Superior temporal gyrus (tissue), 1 donor: Measurements from ENCODE around the gene SYMPK.
A peak's percentile ranks its signal among the peaks of the same experiment; 100 is the strongest.
"Not testable (repeated sequence)": the region's sequence is repeated elsewhere in the genome, so short reads cannot be mapped to it uniquely, and the experiment has no call there.

Experiments
- DNase-seq: peaks from one replicate; pipeline ENCODE4 v3.0.0-alpha.2; 2016; ENCODE audit errors: extremely low spot score

The SYMPK gene

DNA sequence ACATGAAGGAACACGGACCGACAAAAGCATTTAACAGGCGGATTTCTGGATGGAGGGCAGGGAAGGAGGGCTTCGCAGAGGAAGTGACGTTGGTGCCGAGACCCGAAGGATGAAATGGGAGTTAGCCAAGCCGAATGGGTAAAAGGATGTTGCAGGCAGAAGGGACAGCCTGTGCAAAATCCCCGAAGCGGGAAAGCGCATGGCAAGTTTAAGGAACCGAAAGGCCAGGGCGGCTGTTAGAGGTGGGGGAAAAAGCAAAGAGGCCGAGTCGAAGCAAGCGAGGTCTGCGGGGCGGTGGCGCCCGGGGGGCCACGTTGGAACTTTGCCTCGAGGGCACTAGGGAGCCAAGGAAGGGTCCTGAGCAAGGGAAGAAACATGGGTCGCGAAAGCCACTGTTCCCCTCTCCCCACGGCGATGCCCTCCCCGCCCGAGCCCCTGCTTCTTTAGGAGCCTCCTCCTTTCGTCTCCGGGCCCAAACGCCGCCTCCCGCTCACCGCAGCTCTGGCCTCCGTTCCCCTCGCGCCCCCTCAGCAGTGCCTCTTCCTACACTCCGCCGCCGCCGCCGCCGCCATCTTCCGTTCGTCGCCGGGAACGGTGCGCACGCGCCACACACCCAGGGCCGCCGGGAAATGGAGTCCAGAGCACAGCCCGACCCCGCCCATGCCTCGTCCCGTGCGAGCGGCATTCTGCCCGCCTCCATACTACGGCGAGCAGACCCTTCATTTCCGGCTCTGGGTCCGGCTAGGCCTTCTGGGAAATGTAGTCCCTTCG is at the start of gene SYMPK:
Gene SYMPK (minus strand): TSS at position 584 of the 771 bp plus-strand sequence. CDS start 8,652 bp downstream, outside the sequence.
- DNase-seq = peak; percentile 99

DNA sequence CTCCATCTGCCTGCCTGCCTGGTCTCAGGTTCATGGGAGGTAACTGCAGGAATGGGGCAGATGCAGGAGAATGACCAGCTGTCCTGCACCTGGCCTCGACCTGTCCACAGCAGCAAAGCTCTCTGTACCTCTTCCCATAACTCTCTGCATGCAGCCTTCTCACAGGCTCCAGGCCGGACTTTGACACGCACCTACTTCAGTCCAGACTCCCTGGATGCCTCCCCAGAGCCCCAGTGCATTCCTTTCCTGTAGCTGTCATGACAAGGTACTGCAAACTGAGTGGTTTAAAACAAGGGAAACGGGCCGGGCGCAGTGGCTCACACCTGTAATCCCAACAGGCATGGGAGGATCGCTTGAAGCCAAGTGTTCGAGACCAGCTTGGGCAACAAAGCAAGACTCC is 48.3 kb upstream of the SYMPK start:
- no peak for DNase-seq

DNA sequence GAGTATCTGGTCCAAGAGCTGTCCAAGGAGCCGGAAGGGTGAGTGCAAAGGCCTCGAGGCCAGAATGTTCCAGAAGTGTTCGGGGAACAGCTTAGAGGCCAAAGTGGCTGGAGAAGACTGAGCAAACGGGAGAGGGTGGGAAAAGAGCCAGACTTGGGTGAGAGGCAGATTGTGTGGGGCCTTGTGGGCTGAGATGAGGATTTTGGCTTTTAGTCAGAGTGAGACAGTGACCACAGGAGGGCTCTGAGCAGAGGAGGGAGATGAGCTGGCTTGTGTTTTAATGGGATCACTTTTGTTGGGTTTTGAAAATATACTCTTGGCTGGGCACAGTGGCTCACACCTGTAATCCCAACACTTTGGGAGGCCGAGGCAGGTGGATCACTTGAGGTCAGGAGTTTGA is 46.0 kb upstream of the SYMPK start:
- no peak for DNase-seq

DNA sequence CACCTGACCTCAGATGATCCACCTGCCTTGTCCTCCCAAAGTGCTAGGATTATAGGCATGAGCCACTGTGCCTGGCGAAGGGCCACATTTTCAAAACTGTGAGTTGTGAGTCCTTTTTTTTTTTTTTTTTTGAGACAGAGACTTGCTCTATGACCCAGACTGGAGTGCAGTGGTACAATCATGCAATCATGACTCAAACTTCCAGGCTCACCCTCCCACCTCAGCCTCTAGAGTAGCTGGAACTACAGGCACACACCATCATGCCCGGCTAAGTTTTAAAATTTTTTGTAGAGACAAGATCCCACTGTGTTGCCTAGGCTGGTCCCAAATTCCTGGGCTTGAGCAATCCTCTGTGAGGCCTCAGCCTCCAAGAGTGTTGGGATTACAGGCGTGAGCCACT is 43.3 kb upstream of the SYMPK start:
- DNase-seq = no peak

DNA sequence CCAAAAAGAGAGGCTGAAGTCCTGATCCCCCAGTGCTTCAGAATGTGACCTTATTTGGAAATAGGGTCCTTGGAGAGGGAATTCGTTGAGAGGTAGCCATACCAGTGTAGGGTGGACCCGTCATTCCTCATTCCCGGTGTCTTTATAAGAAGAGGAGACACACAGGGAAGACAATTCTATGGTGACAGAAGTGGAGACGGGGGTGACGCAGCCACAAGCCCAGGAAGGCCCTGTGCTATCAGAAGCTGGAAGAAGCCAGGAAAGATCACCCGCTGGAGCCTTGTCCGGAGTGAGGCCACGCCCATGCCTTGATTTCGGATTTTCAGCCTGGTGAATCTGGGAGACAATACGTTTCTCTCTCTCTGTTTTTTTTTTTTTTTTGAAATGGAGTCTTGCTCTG is 42.1 kb upstream of the SYMPK start:
- no peak for DNase-seq

DNA sequence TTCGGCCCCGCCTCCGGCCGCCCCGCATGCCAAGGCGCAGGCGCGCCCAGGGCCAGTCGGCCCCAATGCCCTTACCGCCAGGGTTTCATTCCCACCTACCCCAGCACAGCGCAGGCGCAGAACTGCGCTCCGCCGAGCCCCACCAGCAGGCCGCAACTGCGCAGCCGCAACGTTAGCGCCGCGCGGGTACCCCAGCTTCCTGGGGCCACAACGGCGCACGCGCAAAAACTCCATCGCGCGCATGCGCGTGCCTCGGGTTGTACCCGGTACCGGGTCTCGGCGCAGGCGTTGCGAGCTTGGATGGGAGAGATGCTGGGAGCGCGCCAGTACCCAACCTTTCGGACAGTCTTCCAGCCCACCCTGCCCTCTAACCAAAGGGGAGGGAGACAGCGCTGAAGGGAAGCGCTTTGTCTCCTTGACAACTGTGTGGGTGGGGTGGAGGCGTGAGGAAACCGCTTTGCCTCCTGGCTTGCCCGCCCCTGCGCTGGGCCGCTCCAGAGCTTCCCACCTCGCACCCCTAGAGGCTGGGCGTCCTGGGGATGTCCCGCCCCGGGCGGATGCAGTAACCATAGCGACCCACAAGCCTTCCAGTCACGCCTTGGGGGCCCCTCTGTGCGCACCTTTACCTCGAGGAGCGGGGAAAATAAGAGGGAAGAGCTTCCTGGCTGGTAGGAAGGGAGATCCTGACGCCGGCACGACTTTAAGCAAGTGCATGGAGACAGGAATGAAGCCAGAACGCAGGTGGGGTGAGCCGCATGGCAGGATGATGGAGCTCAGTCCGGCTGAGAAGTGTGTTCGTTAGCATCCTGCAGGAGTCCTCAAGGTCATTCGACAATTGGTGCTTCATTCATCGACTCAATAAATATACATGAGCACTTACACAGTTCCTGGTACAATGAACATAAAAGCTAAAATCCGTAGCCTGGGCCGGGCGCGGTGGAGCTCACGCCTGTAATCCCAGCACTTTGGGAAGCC is 40.0 kb upstream of the SYMPK start:
- DNase-seq = peak; percentile 99

DNA sequence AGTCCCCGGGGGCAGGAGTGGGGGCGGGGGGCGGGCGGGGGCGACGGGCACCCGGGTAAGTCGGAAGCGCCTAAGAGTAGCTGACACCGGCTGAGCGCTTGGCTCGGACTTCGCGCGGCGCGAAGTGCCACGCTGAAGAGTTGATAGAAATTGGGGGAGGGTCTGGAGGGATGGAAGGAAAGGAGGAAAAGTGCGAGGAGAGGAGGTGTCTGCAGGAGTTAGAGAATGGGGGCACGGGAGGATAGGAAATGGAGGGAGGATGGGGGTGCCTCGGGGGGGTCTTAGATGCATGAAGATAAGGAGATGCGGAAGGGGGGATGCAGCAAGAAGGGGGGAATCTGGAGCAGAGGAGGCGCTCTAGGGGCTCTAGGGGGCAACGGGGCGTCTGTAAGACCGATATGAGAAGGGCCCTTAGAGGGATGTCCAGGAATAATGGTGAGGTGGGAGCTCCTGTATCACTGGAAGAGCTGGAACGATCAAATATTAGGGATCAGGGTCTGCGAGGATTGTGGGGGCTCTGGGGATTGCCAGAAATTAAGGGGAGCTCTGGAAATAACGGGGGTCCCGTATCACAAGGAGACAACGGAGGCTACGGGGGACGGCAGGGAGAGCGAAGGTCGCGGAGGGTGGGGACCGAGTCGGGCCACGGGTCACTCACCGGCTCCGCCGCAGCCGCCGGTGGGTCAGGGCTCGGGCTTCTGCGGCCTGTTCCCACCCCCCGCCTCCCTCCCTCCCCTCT is 39.1 kb upstream of the SYMPK start, which contains the start of gene MYPOP:
Gene MYPOP (minus strand): TSS at position 702 of the 739 bp plus-strand sequence. CDS start 840 bp downstream, outside the sequence.
- DNase-seq = no peak

DNA sequence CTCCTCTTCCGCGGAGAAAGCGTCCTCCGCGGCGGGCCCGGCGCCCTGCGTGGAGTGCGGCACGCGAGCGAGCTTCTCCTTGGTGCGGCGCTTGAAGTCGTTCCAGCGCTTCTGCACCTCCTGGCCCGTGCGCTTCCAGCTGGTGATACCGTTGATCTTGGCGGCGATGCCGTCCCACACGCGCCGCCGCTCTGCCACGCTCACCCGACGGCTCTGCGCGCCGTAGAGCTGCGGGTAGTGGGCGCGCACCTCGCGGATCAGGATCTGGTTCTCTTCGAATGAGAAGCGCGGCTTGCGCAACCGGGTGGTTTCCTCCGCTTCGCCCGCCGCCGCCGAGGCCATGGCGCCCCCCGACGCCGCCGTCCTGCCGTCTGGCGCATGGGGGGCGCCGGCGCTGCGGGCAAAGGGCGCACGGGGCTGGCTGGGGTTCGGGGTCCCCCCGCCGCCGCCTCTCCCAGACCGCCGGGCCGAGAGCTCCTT is 38.5 kb upstream of the SYMPK start:
- no peak for DNase-seq

DNA sequence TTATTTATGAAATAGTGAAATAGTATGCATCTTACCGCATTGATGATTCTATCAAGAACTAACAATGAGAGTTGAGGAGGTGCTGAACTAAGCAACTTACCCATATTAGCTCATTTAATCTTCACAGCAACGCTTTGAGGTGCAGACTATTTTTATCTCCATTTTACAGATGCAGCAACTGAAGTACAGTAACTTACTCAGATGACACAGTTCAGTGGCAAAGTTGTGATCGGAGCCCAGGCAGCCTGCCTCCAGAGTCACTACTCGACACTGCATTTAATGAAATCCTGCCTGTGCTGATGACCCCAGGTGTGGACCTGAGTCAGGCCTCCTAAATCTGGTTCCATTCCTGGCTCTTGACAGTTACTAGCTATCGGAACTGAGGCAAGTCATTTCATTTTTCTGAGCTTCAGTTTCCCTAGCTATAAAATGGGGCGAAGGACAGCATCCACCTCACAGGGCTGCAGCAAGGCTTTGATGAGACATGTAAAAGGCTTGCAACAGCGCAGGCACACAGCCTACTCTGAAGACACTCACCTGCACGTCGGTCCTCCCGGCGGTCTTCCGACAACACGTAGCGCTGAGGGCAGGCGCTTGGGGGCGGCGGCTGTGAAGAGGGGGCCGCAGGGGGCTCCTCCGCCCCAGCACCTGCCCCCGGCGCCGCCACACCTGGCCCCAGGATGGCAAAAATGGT is 37.9 kb upstream of the SYMPK start:
- no peak for DNase-seq

DNA sequence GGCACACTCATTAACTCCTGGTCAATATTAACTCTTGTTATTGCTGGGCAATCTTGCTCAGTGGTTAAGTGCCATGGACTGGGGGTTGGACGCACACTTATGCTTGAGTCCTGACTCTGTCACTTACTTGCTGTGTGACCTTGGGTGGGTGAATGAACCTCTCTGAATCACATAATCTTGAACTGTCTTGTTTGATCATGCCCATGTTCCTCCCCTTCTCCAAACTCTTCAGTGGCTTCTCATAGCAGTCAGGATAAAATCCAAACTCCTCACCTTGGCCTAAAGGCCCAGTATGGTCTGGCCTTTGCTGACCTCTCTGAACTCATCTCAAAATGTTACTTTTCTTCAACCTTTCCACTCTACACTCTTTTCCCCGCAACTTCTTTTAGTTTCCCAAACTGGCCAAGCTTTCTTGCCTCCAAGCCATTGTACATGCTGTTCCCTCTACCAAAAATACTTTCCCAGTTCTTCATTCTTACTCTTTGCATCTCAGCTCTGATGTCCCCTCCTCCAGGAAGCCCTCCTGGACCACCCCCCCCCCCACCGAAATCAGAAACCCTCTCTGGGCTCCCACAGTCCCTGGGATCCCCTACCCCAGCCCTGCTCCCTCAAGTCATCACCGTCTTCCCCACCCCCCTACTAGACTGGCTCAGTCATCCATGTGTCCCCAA is 37.1 kb upstream of the SYMPK start:
- no peak for DNase-seq

DNA sequence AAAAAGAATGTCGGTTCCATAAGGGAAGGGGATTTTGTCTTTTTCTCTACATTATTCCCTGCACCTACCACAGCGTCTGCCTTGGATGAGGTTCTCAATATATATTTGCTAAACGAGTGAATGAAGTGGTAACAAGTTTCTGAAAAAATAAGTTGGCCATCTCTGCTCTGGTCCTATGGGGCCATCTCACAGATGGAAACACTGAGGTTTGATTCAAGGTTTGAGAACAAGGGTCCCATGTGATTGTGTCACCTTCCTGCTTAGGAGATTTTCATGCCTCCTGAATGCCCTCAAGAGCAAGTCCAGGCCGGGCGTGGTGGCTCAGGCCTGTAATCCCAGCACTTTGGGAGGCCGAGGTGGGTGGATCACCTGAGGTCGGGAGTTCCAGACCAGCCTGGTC is 36.3 kb upstream of the SYMPK start:
- DNase-seq = no peak

DNA sequence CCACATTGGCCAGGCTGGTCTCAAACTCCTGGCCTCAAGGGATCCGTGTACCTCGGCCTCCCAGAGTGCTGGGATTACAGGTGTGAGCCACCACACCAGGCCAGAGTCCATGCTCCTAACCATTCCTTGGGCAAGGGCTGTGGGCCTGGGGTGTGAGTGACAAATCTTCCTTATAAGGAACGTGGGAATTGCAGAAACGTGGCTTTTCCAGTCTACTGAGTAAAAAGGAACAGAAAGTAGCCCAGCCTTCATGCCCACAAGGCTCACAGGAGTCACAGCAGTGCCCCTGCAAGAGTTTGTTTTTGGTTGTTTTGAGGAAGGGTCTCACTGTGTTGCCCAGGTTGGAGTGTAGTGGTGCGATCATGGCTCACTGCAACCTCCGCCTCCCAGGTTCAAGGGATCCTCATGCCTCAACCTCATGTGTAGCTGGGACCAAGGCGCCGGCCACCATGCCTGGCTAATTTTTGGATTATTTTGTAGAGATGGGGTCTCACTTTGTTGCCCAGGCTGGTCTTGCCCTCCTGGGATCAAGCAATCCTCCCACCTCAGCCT is 34.4 kb upstream of the SYMPK start:
- no peak for DNase-seq

DNA sequence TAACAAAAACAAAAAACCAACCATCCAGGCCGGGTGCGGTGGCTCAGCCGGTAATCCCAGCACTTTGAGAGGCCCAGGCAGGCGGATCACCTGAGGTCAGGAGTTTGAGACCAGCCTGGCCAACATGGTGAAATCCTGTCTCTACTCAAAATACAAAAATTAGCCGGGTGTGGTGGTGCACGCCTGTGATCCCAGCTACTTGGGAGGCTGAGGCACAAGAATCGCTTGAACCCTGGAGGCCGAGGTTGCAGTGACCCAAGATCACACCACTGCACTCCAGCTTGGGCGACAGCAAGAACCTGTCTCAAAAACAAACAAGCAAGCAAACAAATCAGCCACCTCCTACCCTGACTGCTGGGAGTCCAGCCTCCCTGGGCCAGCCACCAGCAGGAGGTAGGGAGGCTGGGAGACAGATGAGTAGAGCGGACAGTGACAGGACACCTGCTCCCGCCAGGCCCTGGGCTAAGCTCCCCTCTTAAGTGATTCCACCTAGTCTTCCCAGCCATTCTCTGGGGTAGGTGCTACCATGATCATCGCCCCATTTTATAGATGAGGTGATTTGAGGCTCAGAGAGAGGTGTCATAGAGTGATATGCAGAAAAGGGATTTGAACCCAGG is 33.1 kb upstream of the SYMPK start:
- not testable (repeated sequence) for DNase-seq

DNA sequence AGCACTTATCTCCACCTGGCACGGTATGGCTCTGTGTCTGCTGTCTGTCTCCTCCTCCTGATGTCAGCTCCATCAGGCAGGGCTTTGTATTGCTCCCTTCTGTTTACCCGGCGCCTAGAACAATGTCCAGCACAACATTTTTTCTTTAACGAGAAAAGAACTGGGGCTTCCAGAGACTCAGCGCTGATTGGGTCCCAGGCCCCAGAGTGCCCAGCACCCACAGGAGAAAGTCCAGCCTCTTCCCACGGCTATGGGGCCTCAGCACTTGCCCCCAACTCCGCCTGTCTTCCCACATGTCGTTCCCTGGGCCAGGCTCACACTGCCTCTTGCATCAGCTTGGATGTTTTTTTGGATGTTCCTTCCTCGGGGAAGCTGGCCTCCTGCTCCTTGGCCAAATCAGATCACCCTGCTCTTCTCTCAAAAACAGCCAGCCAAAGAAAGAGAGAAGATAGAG is 32.6 kb upstream of the SYMPK start:
- no peak for DNase-seq

DNA sequence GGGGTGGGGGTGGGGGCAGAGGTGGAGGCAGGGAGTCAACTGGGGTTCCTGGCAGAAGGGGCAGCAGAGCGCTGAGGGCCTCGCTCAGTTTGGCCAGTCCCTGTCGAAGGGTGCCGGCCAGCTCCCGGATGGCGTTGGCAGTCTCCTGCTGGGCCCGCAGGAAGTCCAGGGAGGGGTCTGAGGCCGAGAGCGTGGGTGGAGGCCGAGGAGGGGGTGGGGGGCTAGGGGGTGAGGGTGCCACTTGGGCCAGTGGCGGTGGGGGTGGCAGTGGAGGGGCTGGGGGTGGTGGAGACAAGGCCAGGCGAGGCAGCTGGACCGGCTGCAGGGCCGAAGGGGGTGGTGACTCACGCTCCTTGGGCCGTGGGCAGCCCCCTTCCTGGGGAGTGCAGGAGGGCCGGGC is 27.9 kb upstream of the SYMPK start:
- DNase-seq = no peak

DNA sequence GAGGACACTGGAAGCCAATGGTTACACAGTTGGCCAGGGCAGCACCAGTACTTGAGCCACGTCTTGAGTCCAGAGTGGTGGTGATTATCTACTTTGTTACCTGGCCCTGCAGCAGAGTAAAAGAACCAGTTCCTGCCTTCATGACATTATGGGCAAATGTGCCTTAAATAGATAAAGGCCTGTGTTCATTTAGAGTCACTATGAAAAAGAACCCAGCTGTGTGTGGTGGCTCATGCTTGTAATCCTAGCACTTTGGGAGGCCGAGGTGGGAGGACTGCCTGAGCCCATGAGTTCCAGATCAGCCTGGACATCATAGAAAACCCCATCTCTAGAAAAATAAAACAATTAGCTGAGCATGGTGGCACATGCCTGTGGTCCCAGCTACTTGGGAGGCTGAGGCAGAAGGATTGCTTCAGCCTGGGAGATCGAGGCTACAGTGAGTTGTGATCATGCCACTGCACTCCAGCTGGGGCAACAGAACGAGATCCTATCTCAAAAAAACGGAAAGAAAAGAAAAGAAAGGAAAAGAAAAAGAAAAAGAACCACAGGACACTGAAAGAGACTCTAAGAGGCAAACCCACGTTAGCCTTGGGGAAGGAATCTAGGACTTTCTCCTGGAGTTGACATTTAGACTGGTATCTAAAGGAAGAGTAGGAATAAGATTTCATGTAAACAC is 26.4 kb upstream of the SYMPK start:
- no peak for DNase-seq

DNA sequence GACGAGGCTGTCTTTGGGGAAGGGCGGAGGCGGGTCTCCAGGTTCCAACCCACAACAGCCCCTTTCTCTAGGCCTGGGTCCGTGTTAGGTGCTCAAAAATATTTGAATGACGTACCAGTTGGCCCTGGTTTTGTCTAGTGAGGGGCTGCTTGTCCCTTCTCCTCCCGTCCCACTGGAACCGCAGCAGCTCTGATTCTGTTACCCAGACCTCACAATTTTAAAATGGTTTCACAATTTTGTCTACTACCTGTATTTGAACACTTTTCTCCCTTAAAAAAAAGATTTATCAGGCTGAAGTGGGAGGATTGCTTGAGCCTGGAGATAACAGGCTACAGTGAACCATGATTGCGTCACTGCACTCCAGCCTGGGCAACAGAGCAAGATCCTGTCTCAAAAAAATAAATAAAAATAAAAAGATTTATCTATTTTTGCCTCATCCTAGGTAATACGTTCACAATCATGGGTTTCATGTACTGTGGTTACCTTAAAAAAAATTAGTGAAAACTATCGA is 24.3 kb upstream of the SYMPK start:
- DNase-seq = no peak

DNA sequence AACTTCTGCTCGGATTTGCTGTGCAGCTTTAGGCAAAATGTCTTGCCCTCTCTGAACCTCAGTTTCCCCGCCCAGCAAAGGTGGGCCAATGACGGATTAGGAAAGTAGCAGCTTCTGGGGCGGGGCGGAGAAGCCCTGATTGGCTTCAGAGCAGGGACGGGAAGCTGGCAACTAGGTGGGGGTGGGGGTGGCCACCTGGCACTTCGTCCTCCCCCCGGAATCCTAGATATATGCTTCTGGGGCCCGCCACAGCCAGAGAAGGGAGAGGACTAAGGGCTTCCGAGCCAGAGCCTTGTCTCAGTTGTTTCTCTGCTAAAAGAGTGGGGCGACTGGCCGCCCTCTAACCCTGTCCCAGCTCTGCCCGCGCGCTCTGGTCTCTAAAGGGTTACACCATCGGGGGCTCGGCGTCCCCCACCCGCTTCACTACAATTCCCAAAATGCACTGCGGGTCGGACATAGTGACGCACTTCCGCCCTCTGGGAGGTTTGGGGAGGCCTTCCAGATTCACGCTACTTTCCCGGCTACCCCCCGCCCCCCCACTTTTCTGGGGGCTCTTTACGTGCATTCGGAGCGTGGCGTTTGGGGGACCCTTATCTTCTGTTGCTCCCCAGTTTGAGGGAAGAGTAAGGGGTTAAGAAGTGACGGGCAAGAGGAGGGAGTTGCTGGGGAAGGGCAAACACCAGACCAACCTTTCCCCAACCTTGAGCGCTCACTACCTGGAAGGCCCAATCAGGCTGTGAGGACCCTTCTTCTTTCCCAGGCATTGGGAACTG is 23.7 kb upstream of the SYMPK start:
- DNase-seq = peak; percentile 98
